Endothelial cell of umbilical vein (primary cell): Measurements from ENCODE around the gene SLAIN2. TPM values are rescaled to one million over a fixed set of nuclear protein-coding genes. Genes with fewer than 3 reads are reported as not detected.

Source experiments
- BruUV-seq: library from RNA; stranded (reverse); fragments of 400-500 nt; replicated peaks from 2 replicates; lab custom pipeline; 2021; lab: Mats Ljungman, UMichigan
- CTCF ChIA-PET: fragments of 300-600, 350-600 bp; sonication (Branson Sonifier 250); formaldehyde crosslinking; loops from one replicate; lab custom pipeline; 2021; ENCODE audit warnings: antibody characterized with exemption, inconsistent platforms; lab: Charles Lee
- POLR2A ChIA-PET: fragments of 300-600, 350-600 bp; sonication (Branson Sonifier 250); formaldehyde crosslinking; loops from one replicate; lab custom pipeline; 2021; ENCODE audit warnings: antibody characterized with exemption, inconsistent platforms; lab: Charles Lee
- DNase-seq: peaks from one replicate; pipeline ENCODE4 v3.0.0-alpha.2; 2011; ENCODE audit warnings: low read depth, low spot score
- FAIRE-seq: peaks from 2 replicates; lab custom pipeline; 2011; peaks lifted over from hg19 to GRCh38; lab: Jason Lieb, UNC
- H2AFZ ChIP-seq: 2 replicates; pipeline ENCODE4 v1.6.0; 2012; ENCODE audit warnings: low read depth, low read length, control low read depth, inconsistent platforms
- H3K27ac ChIP-seq: 2 replicates; pipeline ENCODE4 v1.5.1; 2011; ENCODE audit warnings: low read depth, mild to moderate bottlenecking, control low read depth, low read length, moderate library complexity; ENCODE audit not compliant: insufficient read depth
- H3K27me3 ChIP-seq, 2 experiments: 2 replicates each; pipeline versions ENCODE4 v1.6.0 to v1.6.1; 2011; ENCODE audit warnings: low read length in 2 of 2, mixed read lengths in 1 of 2; ENCODE audit not compliant: control insufficient read depth in 2 of 2, insufficient read depth in 2 of 2
- H3K36me3 ChIP-seq, 2 experiments: 2 replicates in 1 of 2; 3 replicates in 1 of 2; pipeline ENCODE4 v1.5.1; 2011; ENCODE audit warnings: low read length in 2 of 2, mild to moderate bottlenecking in 1 of 2, moderate library complexity in 1 of 2; ENCODE audit not compliant: control insufficient read depth in 2 of 2, insufficient read depth in 2 of 2; ENCODE audit errors: extremely low read depth in 1 of 2
- H3K4me1 ChIP-seq: 3 replicates; pipeline ENCODE4 v1.5.1; 2011; ENCODE audit warnings: mild to moderate bottlenecking, low read length; ENCODE audit not compliant: control insufficient read depth, insufficient read depth; ENCODE audit errors: extremely low read depth
- H3K4me2 ChIP-seq: 2 replicates; pipeline ENCODE4 v1.6.1; 2011; ENCODE audit warnings: low read length, control low read depth, mixed read lengths; ENCODE audit not compliant: insufficient read depth
- H3K4me3 ChIP-seq, 3 experiments: fragments of 200-600 bp in 1 of 3; sonication (generic), shearing (Covaris generic) in 1 of 3; replicated peaks in 1 of 3; 2 replicates each; pipeline ENCODE4 v1.5.1; 2011 to 2016; ENCODE audit warnings: control low read depth in 3 of 3, low read length in 3 of 3, mild to moderate bottlenecking in 2 of 3, inconsistent platforms in 1 of 3, low read depth in 1 of 3, moderate library complexity in 1 of 3; ENCODE audit not compliant: insufficient read depth in 1 of 3
- H3K79me2 ChIP-seq: 2 replicates; pipeline ENCODE4 v1.6.0; 2012; ENCODE audit warnings: low read length, inconsistent platforms; ENCODE audit not compliant: control insufficient read depth, insufficient read depth
- H3K9ac ChIP-seq: replicated peaks from 2 replicates; pipeline ENCODE3; 2011; ENCODE audit warnings: low read length, control low read depth; ENCODE audit not compliant: insufficient read depth; ENCODE audit errors: extremely low read depth
- H3K9me1 ChIP-seq: replicated peaks from 3 replicates; pipeline ENCODE4 v1.6.0; 2011; ENCODE audit warnings: mild to moderate bottlenecking, low read length; ENCODE audit not compliant: control insufficient read depth, insufficient read depth; ENCODE audit errors: extremely low read depth
- H3K9me3 ChIP-seq: replicated peaks from 2 replicates; pipeline ENCODE4 v1.5.1; 2012; ENCODE audit warnings: low read length, inconsistent platforms; ENCODE audit not compliant: control insufficient read depth, insufficient read depth
- H4K20me1 ChIP-seq: replicated peaks from 2 replicates; pipeline ENCODE3; 2011; ENCODE audit warnings: mild to moderate bottlenecking, low read length; ENCODE audit not compliant: control insufficient read depth, insufficient read depth; ENCODE audit errors: extremely low read depth
- EZH2 ChIP-seq: IDR thresholded peaks from 2 replicates; pipeline ENCODE4 v1.6.1; 2012; ENCODE audit warnings: borderline replicate concordance, low read depth, mild to moderate bottlenecking, moderate library complexity, low read length, inconsistent platforms; ENCODE audit not compliant: severe bottlenecking
- FOS ChIP-seq: IDR thresholded peaks from 2 replicates; pipeline ENCODE4 v1.6.1; 2011; ENCODE audit warnings: mild to moderate bottlenecking, low read length, moderate library complexity, borderline replicate concordance; ENCODE audit not compliant: insufficient read depth
- GATA2 ChIP-seq: IDR thresholded peaks from 2 replicates; pipeline ENCODE4 v1.7.0; 2011; ENCODE audit warnings: low read depth, mild to moderate bottlenecking, moderate library complexity, mixed read lengths, low read length; ENCODE audit not compliant: insufficient read length, insufficient read depth
- JUN ChIP-seq: IDR thresholded peaks from 2 replicates; pipeline ENCODE4 v1.6.1; 2011; ENCODE audit warnings: borderline replicate concordance, low read depth; ENCODE audit not compliant: insufficient read length, insufficient read depth
- MYC ChIP-seq: IDR thresholded peaks from one replicate; pipeline ENCODE4 v1.6.1; 2011; ENCODE audit warnings: mild to moderate bottlenecking, low read depth, low read length
- POLR2A ChIP-seq: IDR thresholded peaks from 2 replicates; pipeline ENCODE4 v1.6.1; 2012; ENCODE audit warnings: low read depth, mild to moderate bottlenecking, control low read depth, low read length
- POLR2AphosphoS5 ChIP-seq: IDR thresholded peaks from 2 replicates; pipeline ENCODE4 v1.6.1; 2012; ENCODE audit warnings: low read depth, mild to moderate bottlenecking, control low read depth, low read length, moderate library complexity; ENCODE audit not compliant: insufficient read depth
- dilution Hi-C: fragments of 300-500 bp; cut with MboI; formaldehyde crosslinking; loops from one replicate; pipeline ENCODE4 v1.15.0; 2019; ENCODE audit warnings: low sequenced_read_pairs; ENCODE audit not compliant: extremely low pct_ligation_motif_present
- intact Hi-C: fragments of 100-400 bp; cut with micrococcal nuclease; formaldehyde crosslinking; loops from one replicate; pipeline ENCODE4 v1.10.0; 2022
- polyA plus RNA-seq, 4 experiments: library from polyadenylated mRNA; depleted of rRNA in 3 of 4; stranded (reverse) in 3 of 4; unstranded in 1 of 4; fragments of >200 nt; gene quantifications; 2 replicates each; pipeline versions ENCODE4 v1.2.1 to v1.2.3, GENCODE V29; 2011 to 2012; ENCODE audit warnings: missing spikeins in 1 of 4
- total RNA-seq: library from RNA; stranded (reverse); gene quantifications from 2 replicates; pipeline ENCODE4 v1.2.3, GENCODE V29; 2021
- TF ChIP-seq, protein P1 (sequence below), 2 donors: IDR thresholded peaks; 1 replicate in 1 of 2; 2 replicates in 1 of 2; pipeline ENCODE4 v1.5.1; 2011; ENCODE audit warnings: low read length in 2 of 2, mild to moderate bottlenecking in 2 of 2, moderate library complexity in 2 of 2, control low read depth in 1 of 2, inconsistent platforms in 1 of 2, low read depth in 1 of 2; ENCODE audit not compliant: insufficient read depth in 1 of 2; ENCODE audit errors: extremely low read depth in 1 of 2
- TF ChIP-seq, protein P2 (sequence below): IDR thresholded peaks from 2 replicates; pipeline ENCODE4 v1.6.1; 2011; ENCODE audit not compliant: insufficient read depth, insufficient read length

SLAIN2 gene
- total and polyA plus RNA-seq, 2 donors (not counting 3 experiments of a cell fraction or from before 2014, with no cell fraction given): 27.4 to 49.5 TPM

DNA sequence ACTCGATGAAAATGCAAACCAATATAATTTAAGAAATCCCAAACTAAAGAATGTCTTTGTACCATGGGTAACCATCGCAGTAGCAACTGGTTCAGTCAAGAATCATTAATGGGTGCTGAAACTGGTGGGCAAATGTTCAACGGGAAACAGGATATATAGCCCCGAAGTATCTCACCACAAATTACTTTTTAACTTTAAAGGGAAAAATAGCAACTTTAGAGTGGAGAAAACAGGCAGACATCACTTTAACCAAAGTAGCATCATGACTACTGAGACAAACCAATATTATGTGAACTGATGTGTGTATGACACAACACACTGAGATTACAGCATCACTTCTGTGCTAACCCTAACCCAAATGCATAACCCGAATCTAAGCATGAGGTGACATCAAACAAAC lies 33.8 kb upstream of the SLAIN2 start:
- dilution Hi-C loops (no loop called here), intact Hi-C loops (no loop called here)
- ChIA-PET POLR2A (no interaction called here), CTCF (no interaction called here)
- DNase-seq (no peak), FAIRE-seq (peak; percentile 8)
- Histone ChIP-seq H3K27me3 (peaks cover 4 to 10% of the 10 kb centered on the region in 2 experiments), H3K4me1 (no peaks in the 10 kb centered on the region), H3K4me2 (no peak overlapping the region), H3K9me3 (no peaks in the 10 kb centered on the region), H3K36me3 (no peaks in the 10 kb centered on the region), H3K79me2 (no peaks in the 10 kb centered on the region), H3K9ac (no peak overlapping the region), H2AFZ (no peak overlapping the region), H3K4me3 (no peak overlapping the region), H4K20me1 (no peaks in the 10 kb centered on the region), H3K27ac (no peak overlapping the region), H3K9me1 (no peaks in the 10 kb centered on the region)
- TF ChIP-seq POLR2AphosphoS5: no peak
- no TSS peak for BruUV-seq

DNA sequence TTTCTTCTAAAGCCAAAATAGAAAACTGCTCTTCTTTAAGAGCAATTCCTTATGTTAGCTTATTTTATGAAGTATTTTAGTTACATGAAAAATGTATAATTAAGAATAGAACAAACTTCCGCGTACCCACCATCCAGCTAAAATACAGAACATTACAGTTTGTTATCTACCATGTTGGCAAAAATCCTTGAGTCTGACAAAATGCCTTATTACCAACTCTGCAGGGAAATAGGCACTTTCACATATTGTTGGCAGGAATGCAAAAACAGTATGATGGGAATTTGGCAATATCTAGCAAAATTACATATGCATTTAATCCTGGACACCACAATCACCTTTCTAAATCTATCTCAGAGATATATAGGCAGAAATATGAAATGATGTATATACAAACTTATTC lies 32.4 kb upstream of the SLAIN2 start:
- ChIA-PET POLR2A (no interaction called here), CTCF (interaction anchor here (0.7 to 1.2 kb wide), 2 partner anchors 13 to 238 kb away, joined by 3 to 5 read pairs; no protein-coding TSS in a partner anchor)
- no peaks in the 10 kb centered on the region for H3K9me1 ChIP-seq
- H3K9me3 ChIP-seq: no peaks in the 10 kb centered on the region
- no peak overlapping the region for H3K27ac ChIP-seq
- dilution Hi-C loops: no loop called here
- TF ChIP-seq GATA2 (no peak), MYC (no peak), POLR2AphosphoS5 (no peak), FOS (no peak), EZH2 (no peak), POLR2A (no peak), JUN (no peak)
- TF ChIP-seq, protein P1, sequence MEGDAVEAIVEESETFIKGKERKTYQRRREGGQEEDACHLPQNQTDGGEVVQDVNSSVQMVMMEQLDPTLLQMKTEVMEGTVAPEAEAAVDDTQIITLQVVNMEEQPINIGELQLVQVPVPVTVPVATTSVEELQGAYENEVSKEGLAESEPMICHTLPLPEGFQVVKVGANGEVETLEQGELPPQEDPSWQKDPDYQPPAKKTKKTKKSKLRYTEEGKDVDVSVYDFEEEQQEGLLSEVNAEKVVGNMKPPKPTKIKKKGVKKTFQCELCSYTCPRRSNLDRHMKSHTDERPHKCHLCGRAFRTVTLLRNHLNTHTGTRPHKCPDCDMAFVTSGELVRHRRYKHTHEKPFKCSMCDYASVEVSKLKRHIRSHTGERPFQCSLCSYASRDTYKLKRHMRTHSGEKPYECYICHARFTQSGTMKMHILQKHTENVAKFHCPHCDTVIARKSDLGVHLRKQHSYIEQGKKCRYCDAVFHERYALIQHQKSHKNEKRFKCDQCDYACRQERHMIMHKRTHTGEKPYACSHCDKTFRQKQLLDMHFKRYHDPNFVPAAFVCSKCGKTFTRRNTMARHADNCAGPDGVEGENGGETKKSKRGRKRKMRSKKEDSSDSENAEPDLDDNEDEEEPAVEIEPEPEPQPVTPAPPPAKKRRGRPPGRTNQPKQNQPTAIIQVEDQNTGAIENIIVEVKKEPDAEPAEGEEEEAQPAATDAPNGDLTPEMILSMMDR (IDR thresholded peaks at IDR 0.05; ENCODE audit: extremely low read depth in 1 of 2, insufficient read depth in 1 of 2, low read depth in 1 of 2, low read length in 2 of 2): no peak
- TF ChIP-seq, protein P2, sequence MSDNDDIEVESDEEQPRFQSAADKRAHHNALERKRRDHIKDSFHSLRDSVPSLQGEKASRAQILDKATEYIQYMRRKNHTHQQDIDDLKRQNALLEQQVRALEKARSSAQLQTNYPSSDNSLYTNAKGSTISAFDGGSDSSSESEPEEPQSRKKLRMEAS: no peak
- no peak overlapping the region for H3K4me2 ChIP-seq
- H3K36me3 ChIP-seq: no peaks in the 10 kb centered on the region
- BruUV-seq: no TSS peak
- DNase-seq (no peak), FAIRE-seq (no peak)
- no peaks in the 10 kb centered on the region for H4K20me1 ChIP-seq
- no peak overlapping the region for H3K9ac ChIP-seq
- no peak overlapping the region for H3K4me3 ChIP-seq
- H3K27me3 ChIP-seq: peaks cover 4 to 10% of the 10 kb centered on the region in 2 experiments
- intact Hi-C loops: no loop called here
- H3K4me1 ChIP-seq: no peaks in the 10 kb centered on the region
- H3K79me2 ChIP-seq: no peaks in the 10 kb centered on the region
- H2AFZ ChIP-seq: no peak overlapping the region
